ENCODE measurements around the gene MERTK. TPM values are rescaled to one million over a fixed set of nuclear protein-coding genes. Genes with fewer than 3 reads are reported as not detected.

Gene MERTK
- total RNA-seq, 1 donor: 2.4 TPM

GRCh38 chr2:111896024-111896423, 2.4 kb upstream of the MERTK start:
- DNase-seq (ENCODE audit: low read depth): no peak
- TF ChIP-seq CTCF (IDR thresholded peaks at IDR 0.05; ENCODE audit: insufficient read depth, low read length): no peak
- H3K4me3 ChIP-seq (ENCODE audit: low read depth, low read length): no peak overlapping the region

- TF ChIP-seq CTCF (IDR thresholded peaks at IDR 0.05; ENCODE audit: insufficient read depth, low read length): no peak
- no peak overlapping the region for H3K4me3 ChIP-seq (ENCODE audit: low read depth, low read length)
- no peak for DNase-seq (ENCODE audit: low read depth)
These were observed 1.8 kb upstream of the MERTK start for GRCh38 chr2:111896576-111896975.

GRCh38 chr2:111897630-111897923, 830 bp upstream of the MERTK start:
- TF ChIP-seq CTCF (IDR thresholded peaks at IDR 0.05; ENCODE audit: insufficient read depth, low read length): no peak
- peak overlapping the region; percentile 69 for H3K4me3 ChIP-seq (ENCODE audit: low read depth, low read length)
- no peak for DNase-seq (ENCODE audit: low read depth)

GRCh38 chr2:111898703-111899514, 502 bp downstream of the MERTK start:
- no peak for DNase-seq (ENCODE audit: low read depth)
- H3K4me3 ChIP-seq (ENCODE audit: low read depth, low read length): peak overlapping the region; percentile 69
- TF ChIP-seq CTCF (IDR thresholded peaks at IDR 0.05; ENCODE audit: insufficient read depth, low read length): no peak

- H3K4me3 ChIP-seq (ENCODE audit: low read depth, low read length): no peak overlapping the region
- peak; percentile 45 for DNase-seq (ENCODE audit: low read depth)
- peak; percentile 26 for TF ChIP-seq CTCF (IDR thresholded peaks at IDR 0.05; ENCODE audit: insufficient read depth, low read length)
These were observed 2.5 kb downstream of the MERTK start for GRCh38 chr2:111900859-111901258.

GRCh38 chr2:111903516-111903915, 5.1 kb downstream of the MERTK start:
- TF ChIP-seq CTCF (IDR thresholded peaks at IDR 0.05; ENCODE audit: insufficient read depth, low read length): no peak
- H3K4me3 ChIP-seq (ENCODE audit: low read depth, low read length): no peak overlapping the region
- no peak for DNase-seq (ENCODE audit: low read depth)

All from fibroblast of the aortic adventitia (primary cell).